ENCODE data around the gene F13A1.

F13A1 gene

GRCh38 chr6:6239598-6240581, 80.6 kb downstream of the F13A1 start:
- DNase-seq: no peak

- DNase-seq: no peak
These were observed 83.6 kb downstream of the F13A1 start for GRCh38 chr6:6236730-6237469.

- DNase-seq: no peak
These were observed 84.7 kb downstream of the F13A1 start for GRCh38 chr6:6235786-6236185.

- no peak for DNase-seq
These were observed 85.5 kb downstream of the F13A1 start for GRCh38 chr6:6234963-6235362.

- no peak for DNase-seq
These were observed 90.2 kb downstream of the F13A1 start for GRCh38 chr6:6230286-6230685.

GRCh38 chr6:6227896-6228295, 92.6 kb downstream of the F13A1 start:
- DNase-seq: no peak

GRCh38 chr6:6225885-6226529, 94.5 kb downstream of the F13A1 start:
- DNase-seq: no peak

GRCh38 chr6:6224933-6225486, 95.5 kb downstream of the F13A1 start:
- DNase-seq: no peak

GRCh38 chr6:6221787-6222535, 98.5 kb downstream of the F13A1 start:
- DNase-seq: no peak

- no peak for DNase-seq
These were observed 99.7 kb downstream of the F13A1 start for GRCh38 chr6:6220718-6221117.

- no peak for DNase-seq
These were observed 100.7 kb downstream of the F13A1 start for GRCh38 chr6:6219716-6220115.

GRCh38 chr6:6218759-6219085, 101.7 kb downstream of the F13A1 start:
- no peak for DNase-seq

- DNase-seq: no peak
These were observed 102.4 kb downstream of the F13A1 start for GRCh38 chr6:6217855-6218758.

- no peak for DNase-seq
These were observed 109.5 kb downstream of the F13A1 start for GRCh38 chr6:6210994-6211393.

GRCh38 chr6:6202886-6203285, 117.6 kb downstream of the F13A1 start:
- no peak for DNase-seq

GRCh38 chr6:6201200-6201599, 119.3 kb downstream of the F13A1 start:
- no peak for DNase-seq

GRCh38 chr6:6199678-6200077, 120.8 kb downstream of the F13A1 start:
- no peak for DNase-seq

GRCh38 chr6:6196762-6197161, 123.7 kb downstream of the F13A1 start:
- no peak for DNase-seq

- no peak for DNase-seq
These were observed 125.4 kb downstream of the F13A1 start for GRCh38 chr6:6195080-6195479.

GRCh38 chr6:6193221-6193745, 127.2 kb downstream of the F13A1 start:
- DNase-seq: no peak

GRCh38 chr6:6191909-6192308, 128.6 kb downstream of the F13A1 start:
- no peak for DNase-seq
